Skeletal muscle satellite cell (primary cell): ENCODE measurements around the gene FBXL16.

Experiments used
- H3K27me3 ChIP-seq: 2 replicates; pipeline ENCODE4 v1.7.0; 2013; ENCODE audit warnings: low read length; ENCODE audit not compliant: control insufficient read depth, insufficient read depth
- H3K36me3 ChIP-seq: 2 replicates; pipeline ENCODE4 v1.7.0; 2013; ENCODE audit warnings: mild to moderate bottlenecking, control low read depth, low read length; ENCODE audit not compliant: insufficient read depth
- H3K4me1 ChIP-seq: 2 replicates; pipeline ENCODE4 v1.7.0; 2013; ENCODE audit warnings: low read length; ENCODE audit not compliant: control insufficient read depth, insufficient read depth
- H3K4me2 ChIP-seq: 2 replicates; pipeline ENCODE4 v1.7.0; 2013; ENCODE audit warnings: mild to moderate bottlenecking, low read length
- H3K4me3 ChIP-seq: 2 replicates; pipeline ENCODE4 v1.7.0; 2013; ENCODE audit warnings: low read length
- H3K9ac ChIP-seq: 2 replicates; pipeline ENCODE4 v1.7.0; 2013; ENCODE audit warnings: mild to moderate bottlenecking, low read depth, low read length, moderate library complexity
- H3K9me3 ChIP-seq: replicated peaks from 2 replicates; pipeline ENCODE4 v1.7.0; 2013; ENCODE audit warnings: mild to moderate bottlenecking, control low read depth, low read length

Gene FBXL16

GRCh38 chr16:711084-711483, 5.5 kb upstream of the FBXL16 start:
- H3K9ac ChIP-seq = no peak overlapping the region

GRCh38 chr16:710500-711075, 5.0 kb upstream of the FBXL16 start:
- H3K36me3 ChIP-seq = no peaks in the 10 kb centered on the region
- peaks cover 25% of the 10 kb centered on the region for H3K4me1 ChIP-seq
- H3K9me3 ChIP-seq = no peaks in the 10 kb centered on the region
- peaks cover 45% of the 10 kb centered on the region for H3K27me3 ChIP-seq
- H3K9ac ChIP-seq = no peak overlapping the region
- H3K4me3 ChIP-seq = no peak overlapping the region
- no peak overlapping the region for H3K4me2 ChIP-seq

More at GRCh38 chr16:711084-711483, 5.5 kb upstream of the FBXL16 start:
- no peaks in the 10 kb centered on the region for H3K9me3 ChIP-seq
- peaks cover 30% of the 10 kb centered on the region for H3K4me1 ChIP-seq
- H3K36me3 ChIP-seq = no peaks in the 10 kb centered on the region
- H3K27me3 ChIP-seq = peaks cover 43% of the 10 kb centered on the region
- no peak overlapping the region for H3K4me2 ChIP-seq
- no peak overlapping the region for H3K4me3 ChIP-seq

- Histone ChIP-seq H3K27me3 (peaks cover 45% of the 10 kb centered on the region), H3K4me3 (no peak overlapping the region), H3K9ac (no peak overlapping the region)
These were observed 4.2 kb upstream of the FBXL16 start for GRCh38 chr16:709566-710499.

GRCh38 chr16:708959-709358, 3.4 kb upstream of the FBXL16 start:
- Histone ChIP-seq H3K9me3 (no peaks in the 10 kb centered on the region), H3K4me3 (no peak overlapping the region), H3K4me2 (no peak overlapping the region), H3K27me3 (peaks cover 53% of the 10 kb centered on the region), H3K4me1 (peaks cover 17% of the 10 kb centered on the region), H3K36me3 (no peaks in the 10 kb centered on the region), H3K9ac (no peak overlapping the region)

More at GRCh38 chr16:709566-710499, 4.2 kb upstream of the FBXL16 start:
- Histone ChIP-seq H3K4me1 (peaks cover 21% of the 10 kb centered on the region), H3K36me3 (no peaks in the 10 kb centered on the region), H3K9me3 (no peaks in the 10 kb centered on the region), H3K4me2 (peak overlapping the region; percentile 40)

DNA sequence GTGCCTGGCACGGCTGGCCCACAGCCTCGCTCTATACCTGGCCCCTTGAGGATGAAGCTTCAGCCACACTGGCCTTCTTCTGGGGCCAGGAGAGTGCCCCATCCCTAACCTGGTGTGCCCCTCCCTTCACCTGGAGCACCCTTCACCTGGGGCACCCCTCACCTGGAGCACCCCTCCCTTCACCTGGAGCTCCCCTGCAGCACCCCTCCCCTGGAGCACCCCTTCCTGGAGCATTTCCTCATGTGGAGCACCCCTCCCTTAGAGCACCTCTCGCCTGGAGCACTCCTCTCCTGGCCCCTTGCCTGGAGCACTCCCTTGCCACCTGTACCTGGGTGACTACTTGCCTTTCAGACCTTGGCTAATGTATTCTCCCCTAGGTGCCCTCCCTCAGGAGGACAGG, 2.4 kb upstream of the FBXL16 start:
- Histone ChIP-seq H3K27me3 (peaks cover 62% of the 10 kb centered on the region), H3K9ac (no peak overlapping the region), H3K9me3 (no peaks in the 10 kb centered on the region), H3K4me1 (peaks cover 17% of the 10 kb centered on the region), H3K36me3 (no peaks in the 10 kb centered on the region), H3K4me2 (no peak overlapping the region), H3K4me3 (no peak overlapping the region)

DNA sequence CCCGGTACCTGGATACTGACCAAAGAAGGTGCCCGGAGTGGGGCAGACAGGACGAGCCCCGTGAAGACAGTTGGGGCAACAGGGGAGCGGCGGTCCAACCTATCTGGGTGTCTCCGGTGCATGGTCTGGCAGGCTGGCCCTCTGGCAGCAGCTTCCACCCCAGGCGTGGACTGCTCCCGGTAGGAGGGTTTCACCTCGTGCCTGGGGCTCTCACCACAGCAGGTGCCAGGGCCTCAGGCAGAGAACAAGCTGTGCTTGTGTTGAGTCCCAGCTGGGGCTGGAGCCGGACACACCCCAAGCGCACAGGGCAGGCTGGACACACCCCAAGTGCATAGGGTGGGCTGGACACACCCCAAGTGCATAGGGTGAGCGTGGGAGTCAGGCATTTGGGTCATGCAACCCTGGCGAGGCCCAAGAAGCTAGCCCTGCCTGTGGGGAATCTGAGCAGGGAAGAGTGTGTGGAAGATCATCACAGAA, 1.5 kb upstream of the FBXL16 start:
- Histone ChIP-seq H3K4me1 (peaks cover 13% of the 10 kb centered on the region), H3K4me2 (no peak overlapping the region), H3K36me3 (no peaks in the 10 kb centered on the region), H3K9me3 (no peaks in the 10 kb centered on the region), H3K27me3 (peaks cover 71% of the 10 kb centered on the region), H3K9ac (no peak overlapping the region), H3K4me3 (no peak overlapping the region)

GRCh38 chr16:706189-707061, 824 bp upstream of the FBXL16 start:
- Histone ChIP-seq H3K36me3 (no peaks in the 10 kb centered on the region), H3K9ac (no peak overlapping the region), H3K4me3 (no peak overlapping the region), H3K4me1 (peaks cover 11% of the 10 kb centered on the region), H3K4me2 (no peak overlapping the region), H3K9me3 (no peaks in the 10 kb centered on the region), H3K27me3 (peaks cover 78% of the 10 kb centered on the region)

- H3K9me3 ChIP-seq = no peaks in the 10 kb centered on the region
- no peaks in the 10 kb centered on the region for H3K36me3 ChIP-seq
- H3K4me3 ChIP-seq = no peak overlapping the region
- no peak overlapping the region for H3K4me2 ChIP-seq
- peaks cover 80% of the 10 kb centered on the region for H3K27me3 ChIP-seq
- peaks cover 5% of the 10 kb centered on the region for H3K4me1 ChIP-seq
- no peak overlapping the region for H3K9ac ChIP-seq
These were observed 835 bp downstream of the FBXL16 start for GRCh38 chr16:704552-705380.

DNA sequence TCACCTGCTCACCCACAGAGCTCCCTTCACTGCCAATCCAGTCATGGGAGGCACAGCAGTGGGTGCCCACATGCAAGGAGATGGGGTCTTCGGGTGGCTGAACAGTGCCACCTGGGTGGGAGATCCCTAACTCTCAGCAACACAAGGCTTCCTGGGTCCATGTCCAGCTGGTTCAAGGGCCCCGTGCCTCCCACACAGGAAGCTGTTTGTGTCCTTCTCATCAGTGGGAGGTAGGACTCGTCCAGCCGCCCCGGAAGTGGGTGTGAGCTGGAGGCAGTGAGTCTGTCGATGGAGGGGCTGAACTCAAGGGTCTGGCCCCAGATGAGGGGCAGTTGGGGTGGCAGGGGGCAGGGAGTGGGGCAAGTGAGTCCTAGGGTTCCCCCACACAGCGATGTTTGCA, 1.6 kb downstream of the FBXL16 start:
- Histone ChIP-seq H3K36me3 (no peaks in the 10 kb centered on the region), H3K4me3 (no peak overlapping the region), H3K4me1 (peaks cover 3% of the 10 kb centered on the region), H3K9ac (no peak overlapping the region), H3K27me3 (peaks cover 78% of the 10 kb centered on the region), H3K9me3 (no peaks in the 10 kb centered on the region), H3K4me2 (no peak overlapping the region)

DNA sequence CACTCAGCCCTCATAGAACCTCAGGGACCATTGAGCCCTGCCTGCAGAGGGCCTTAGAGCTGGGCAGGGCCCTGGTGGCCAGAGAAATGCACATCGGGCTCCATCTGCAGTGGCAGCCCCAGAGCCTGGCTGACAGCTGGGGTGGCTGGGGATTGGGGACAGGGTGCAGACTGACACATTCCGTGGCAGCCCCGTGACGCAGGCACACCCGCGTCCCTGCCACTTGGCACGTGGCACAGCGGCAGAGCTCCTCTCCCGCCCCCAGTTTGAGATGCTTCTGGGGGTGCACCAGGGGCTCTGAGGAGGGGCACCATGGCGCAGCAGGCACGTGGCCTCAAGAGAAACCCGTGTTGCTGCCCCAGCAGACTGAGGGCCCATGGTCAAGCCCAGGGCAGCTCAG, 2.2 kb downstream of the FBXL16 start:
- H3K4me3 ChIP-seq = no peak overlapping the region
- no peak overlapping the region for H3K9ac ChIP-seq
- H3K27me3 ChIP-seq = peaks cover 73% of the 10 kb centered on the region
- H3K4me2 ChIP-seq = no peak overlapping the region
- no peaks in the 10 kb centered on the region for H3K9me3 ChIP-seq
- H3K4me1 ChIP-seq = peaks cover 3% of the 10 kb centered on the region
- no peaks in the 10 kb centered on the region for H3K36me3 ChIP-seq
